HG03039 (cell line): ENCODE measurements around the gene FICD.

Source experiments
- ATAC-seq: cut with Tn5 transposase; IDR thresholded peaks from one replicate; pipeline ENCODE4 v1.9.1; 2021; ENCODE audit warnings: mild to moderate bottlenecking, moderate library complexity; ENCODE audit not compliant: unreplicated experiment

FICD gene

GRCh38 chr12:108565146-108565545 lies 50.1 kb downstream of the FICD start:
- ATAC-seq: no peak

DNA sequence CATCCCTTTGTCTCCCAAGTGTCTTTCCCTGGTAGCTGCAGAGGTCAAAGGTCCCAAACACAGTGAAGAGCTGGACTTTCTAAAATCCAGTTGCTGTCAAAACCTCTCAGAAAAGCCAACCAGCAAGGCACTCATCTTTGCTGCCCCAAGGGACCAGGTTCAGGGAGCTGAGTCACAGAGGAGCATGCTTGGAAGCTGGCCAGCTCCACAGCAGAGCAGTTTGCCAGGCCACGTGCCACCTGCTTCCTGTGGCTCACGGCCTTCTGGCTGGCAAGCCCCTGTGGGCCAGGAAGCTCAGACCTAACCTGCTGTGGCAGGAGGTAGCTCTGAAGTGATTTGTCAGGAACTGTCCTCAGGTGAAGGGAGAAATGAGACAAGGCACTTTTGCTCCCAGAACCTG lies 50.9 kb downstream of the FICD start:
- ATAC-seq: no peak

GRCh38 chr12:108566452-108566851 lies 51.4 kb downstream of the FICD start:
- no peak for ATAC-seq

DNA sequence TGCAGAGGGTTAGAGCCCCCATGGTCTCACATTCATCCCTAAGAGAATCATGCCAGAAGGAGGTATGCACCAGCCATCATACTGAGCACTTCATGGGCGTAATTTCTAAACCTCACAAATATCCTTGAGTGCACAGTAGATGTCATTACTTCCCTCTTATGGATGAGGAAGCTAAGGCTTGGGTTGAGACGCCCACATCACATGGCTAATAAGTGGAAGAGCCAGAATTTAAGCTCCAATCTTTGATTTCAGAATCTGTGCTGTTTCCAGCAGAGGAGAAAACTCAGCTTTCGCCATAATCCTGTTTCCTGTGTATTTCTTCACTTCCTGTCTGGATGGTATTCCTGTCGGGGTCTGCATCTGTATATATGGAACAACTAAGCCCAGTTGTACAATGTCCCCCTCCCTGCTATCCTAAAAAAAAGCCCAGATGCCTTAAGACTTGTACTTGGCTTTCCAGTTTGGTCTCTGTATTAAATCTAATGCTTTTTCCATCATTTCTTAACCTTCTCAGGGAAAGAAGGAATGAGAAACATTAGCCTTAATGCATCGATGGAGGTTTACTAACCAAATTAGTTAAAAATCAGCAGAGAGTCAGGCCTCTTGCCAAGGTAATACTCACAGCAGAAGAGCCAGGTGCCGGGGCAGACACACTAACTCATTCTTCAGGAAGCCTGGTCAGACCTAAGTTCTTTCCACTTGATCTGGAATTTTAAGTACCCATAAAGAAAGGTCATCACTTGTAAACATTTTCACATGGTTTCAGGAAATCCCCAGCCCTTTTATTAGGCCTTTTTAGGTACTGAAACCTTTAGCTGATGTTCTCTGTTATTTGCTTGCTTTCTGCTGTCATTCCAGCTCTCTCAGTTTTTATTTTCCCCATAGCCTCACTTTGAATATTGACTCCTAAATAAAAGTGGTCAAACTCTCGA lies 52.6 kb downstream of the FICD start:
- ATAC-seq: no peak

DNA sequence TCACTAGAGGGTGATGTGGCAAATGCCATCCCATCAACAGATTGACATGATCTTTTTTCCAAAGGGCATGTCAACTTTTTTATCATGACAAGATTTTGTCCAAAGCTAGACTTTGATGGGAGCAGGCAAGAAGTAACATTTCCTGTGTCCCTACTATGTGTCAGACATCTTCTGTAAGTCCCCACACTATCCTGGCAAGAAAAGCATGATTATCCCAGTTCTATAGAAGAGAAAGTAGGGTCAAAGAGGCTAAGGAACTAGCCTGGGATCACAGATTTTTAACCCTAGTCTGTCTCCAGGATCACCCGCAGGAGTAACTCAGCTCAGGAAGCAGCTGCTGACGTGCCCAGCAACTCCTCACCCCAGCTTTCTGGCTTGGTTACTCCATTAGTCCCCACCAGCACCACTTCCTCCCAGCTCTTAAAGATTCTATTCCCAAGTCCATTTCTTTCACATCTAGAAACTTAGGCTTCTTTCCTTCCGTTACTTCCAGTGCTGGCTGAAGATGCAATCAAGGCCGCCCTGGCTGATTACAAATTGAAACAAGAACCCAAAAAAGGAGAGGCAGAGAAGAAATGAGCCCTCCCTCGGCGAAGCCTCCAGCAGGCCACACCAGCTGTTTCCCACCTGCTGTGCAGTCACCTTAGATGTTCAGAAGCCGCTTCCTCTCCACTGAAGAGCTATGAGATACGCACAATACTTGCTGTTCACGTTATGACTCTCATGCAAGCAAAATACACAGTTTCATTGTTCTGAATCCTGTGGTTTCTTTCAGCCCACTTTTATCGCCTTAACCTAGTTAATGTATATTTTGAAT lies 53.5 kb downstream of the FICD start:
- ATAC-seq: peak; percentile 55
